ENCODE results near the gene SOX6. TPM values are rescaled to one million over a fixed set of nuclear protein-coding genes. Genes with fewer than 3 reads are reported as not detected.

Gene SOX6
- total RNA-seq, 1 donor from 2014 or later: 13.2 TPM

- Histone ChIP-seq H3K9me3 (ENCODE audit: insufficient read depth, low read depth, low read length) (no peaks in the 10 kb centered on the region), H3K4me2 (ENCODE audit: low read length) (no peak overlapping the region), H3K4me3 (ENCODE audit: insufficient read depth, low read depth, low read length) (no peak overlapping the region), H3K36me3 (ENCODE audit: insufficient read depth, low read length) (no peaks in the 10 kb centered on the region), H3K4me1 (ENCODE audit: insufficient read depth, low read length) (no peaks in the 10 kb centered on the region), H2AFZ (ENCODE audit: low read depth, low read length) (no peak overlapping the region), H3K27me3 (ENCODE audit: insufficient read depth, low read length) (no peaks in the 10 kb centered on the region), H3K9ac (ENCODE audit: low read length) (no peak overlapping the region), H3K79me2 (ENCODE audit: insufficient read depth, low read length) (no peaks in the 10 kb centered on the region), H4K20me1 (ENCODE audit: insufficient read depth, low read length) (no peaks in the 10 kb centered on the region), H3K27ac (ENCODE audit: low read depth, low read length) (no peak overlapping the region)
- Mint-ChIP-seq H3K4me3 (ENCODE audit: unreplicated experiment) (no peak overlapping the region), H3K36me3 (ENCODE audit: low read depth, unreplicated experiment) (no peaks in the 10 kb centered on the region), H3K4me1 (ENCODE audit: low read depth, unreplicated experiment) (peaks cover 14% of the 10 kb centered on the region), H3K27ac (ENCODE audit: unreplicated experiment) (peak overlapping the region; percentile 56), H3K9me3 (ENCODE audit: unreplicated experiment) (no peaks in the 10 kb centered on the region), H3K27me3 (ENCODE audit: low read depth, unreplicated experiment) (no peaks in the 10 kb centered on the region)
- DNase-seq (ENCODE audit: low read depth) (peak; percentile 48), FAIRE-seq (no peak)
- TF ChIP-seq CTCF (IDR thresholded peaks at IDR 0.05; ENCODE audit: insufficient read depth, low read depth, low read length): no peak
- TF ChIP-seq EZH2 (IDR thresholded peaks at IDR 0.05; ENCODE audit: insufficient read depth, low read length): no peak
Measured at GRCh38 chr11:16154715-16155396, 201.5 kb downstream of the SOX6 start.

GRCh38 chr11:16153951-16154350, 202.4 kb downstream of the SOX6 start:
- H3K4me3 ChIP-seq (ENCODE audit: insufficient read depth, low read depth, low read length): no peak overlapping the region
- H3K27me3 ChIP-seq (ENCODE audit: insufficient read depth, low read length): no peaks in the 10 kb centered on the region
- H3K4me3 Mint-ChIP-seq (ENCODE audit: unreplicated experiment): no peak overlapping the region
- H3K9me3 ChIP-seq (ENCODE audit: insufficient read depth, low read depth, low read length): no peaks in the 10 kb centered on the region
- no peak overlapping the region for H3K4me2 ChIP-seq (ENCODE audit: low read length)
- no peaks in the 10 kb centered on the region for H3K36me3 Mint-ChIP-seq (ENCODE audit: low read depth, unreplicated experiment)
- no peak overlapping the region for H3K27ac ChIP-seq (ENCODE audit: low read depth, low read length)
- H3K27me3 Mint-ChIP-seq (ENCODE audit: low read depth, unreplicated experiment): no peaks in the 10 kb centered on the region
- H3K36me3 ChIP-seq (ENCODE audit: insufficient read depth, low read length): no peaks in the 10 kb centered on the region
- no peak for FAIRE-seq
- no peak overlapping the region for H3K27ac Mint-ChIP-seq (ENCODE audit: unreplicated experiment)
- H3K79me2 ChIP-seq (ENCODE audit: insufficient read depth, low read length): no peaks in the 10 kb centered on the region
- H3K9ac ChIP-seq (ENCODE audit: low read length): no peak overlapping the region
- no peak overlapping the region for H2AFZ ChIP-seq (ENCODE audit: low read depth, low read length)
- H3K9me3 Mint-ChIP-seq (ENCODE audit: unreplicated experiment): no peaks in the 10 kb centered on the region
- no peak for DNase-seq (ENCODE audit: low read depth)
- H3K4me1 ChIP-seq (ENCODE audit: insufficient read depth, low read length): no peaks in the 10 kb centered on the region
- H3K4me1 Mint-ChIP-seq (ENCODE audit: low read depth, unreplicated experiment): peaks cover 16% of the 10 kb centered on the region
- TF ChIP-seq CTCF (IDR thresholded peaks at IDR 0.05; ENCODE audit: insufficient read depth, low read depth, low read length): no peak
- no peak for TF ChIP-seq EZH2 (IDR thresholded peaks at IDR 0.05; ENCODE audit: insufficient read depth, low read length)
- no peaks in the 10 kb centered on the region for H4K20me1 ChIP-seq (ENCODE audit: insufficient read depth, low read length)

- H3K4me1 Mint-ChIP-seq (ENCODE audit: low read depth, unreplicated experiment): peaks cover 26% of the 10 kb centered on the region
- H3K4me2 ChIP-seq (ENCODE audit: low read length): no peak overlapping the region
- no peaks in the 10 kb centered on the region for H3K27me3 Mint-ChIP-seq (ENCODE audit: low read depth, unreplicated experiment)
- DNase-seq (ENCODE audit: low read depth) (no peak), FAIRE-seq (no peak)
- no peak overlapping the region for H3K27ac Mint-ChIP-seq (ENCODE audit: unreplicated experiment)
- no peaks in the 10 kb centered on the region for H3K27me3 ChIP-seq (ENCODE audit: insufficient read depth, low read length)
- H3K9me3 Mint-ChIP-seq (ENCODE audit: unreplicated experiment): no peaks in the 10 kb centered on the region
- H3K4me1 ChIP-seq (ENCODE audit: insufficient read depth, low read length): no peaks in the 10 kb centered on the region
- H3K9me3 ChIP-seq (ENCODE audit: insufficient read depth, low read depth, low read length): no peaks in the 10 kb centered on the region
- H3K9ac ChIP-seq (ENCODE audit: low read length): no peak overlapping the region
- no peaks in the 10 kb centered on the region for H4K20me1 ChIP-seq (ENCODE audit: insufficient read depth, low read length)
- TF ChIP-seq EZH2 (IDR thresholded peaks at IDR 0.05; ENCODE audit: insufficient read depth, low read length) (no peak), CTCF (IDR thresholded peaks at IDR 0.05; ENCODE audit: insufficient read depth, low read depth, low read length) (no peak)
- H2AFZ ChIP-seq (ENCODE audit: low read depth, low read length): no peak overlapping the region
- no peak overlapping the region for H3K4me3 ChIP-seq (ENCODE audit: insufficient read depth, low read depth, low read length)
- H3K4me3 Mint-ChIP-seq (ENCODE audit: unreplicated experiment): no peak overlapping the region
- no peaks in the 10 kb centered on the region for H3K79me2 ChIP-seq (ENCODE audit: insufficient read depth, low read length)
- no peaks in the 10 kb centered on the region for H3K36me3 ChIP-seq (ENCODE audit: insufficient read depth, low read length)
- H3K36me3 Mint-ChIP-seq (ENCODE audit: low read depth, unreplicated experiment): no peaks in the 10 kb centered on the region
- no peak overlapping the region for H3K27ac ChIP-seq (ENCODE audit: low read depth, low read length)
Measured at GRCh38 chr11:16151138-16151537, 205.2 kb downstream of the SOX6 start.

All from astrocyte (in vitro differentiated cells and primary cell).